ENCODE measurements around the gene HSD17B8. TPM values are rescaled to one million over a fixed set of nuclear protein-coding genes. Genes with fewer than 3 reads are reported as not detected.

The HSD17B8 gene
- polyA plus RNA-seq, 1 of the 3 experiments (the other 2 are of a cell fraction) = 37.5 TPM

DNA sequence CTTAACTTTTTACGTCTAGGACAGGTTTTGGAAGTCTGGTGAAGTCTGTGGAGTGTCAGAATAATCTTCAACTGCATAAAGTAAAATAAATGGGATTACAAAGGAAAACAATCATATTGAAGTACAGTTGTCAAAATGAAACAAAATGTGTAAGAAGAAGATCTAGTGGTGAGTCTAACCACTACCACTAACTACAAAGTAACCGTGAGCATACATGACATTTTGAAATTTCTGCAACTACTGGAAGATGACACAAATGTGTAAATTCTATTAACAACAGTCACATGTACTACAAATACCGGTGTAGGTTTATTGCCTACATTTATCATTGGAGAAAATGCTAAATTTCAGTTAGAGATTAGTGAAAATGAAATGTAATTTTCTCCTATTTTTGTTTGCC lies 37.5 kb downstream of the HSD17B8 start:
- no peak overlapping the region for H3K4me2 ChIP-seq
- H3F3A ChIP-seq (replicated peaks; ENCODE audit: insufficient read depth) = no peaks in the 10 kb centered on the region
- peaks cover 35% of the 10 kb centered on the region for H3K27me3 ChIP-seq (ENCODE audit: insufficient read depth)
- 0 out of 2 replicates have a peak overlapping the region, but pooled peaks have one; percentile 22 for H2AFZ ChIP-seq (ENCODE audit: low read depth)
- CTCF ChIA-PET = interaction anchor here (1.2 kb wide), 1 partner anchor 30 kb away, joined by 3 read pairs; no protein-coding TSS in a partner anchor
- no peaks in the 10 kb centered on the region for H3K4me1 ChIP-seq (ENCODE audit: control insufficient read depth in 1 of 2, insufficient read depth in 2 of 2, low read depth in 1 of 2, low read length in 1 of 2)
- no peaks in the 10 kb centered on the region for H3K79me2 ChIP-seq (ENCODE audit: insufficient read depth)
- no peak for DNase-seq
- H4K20me1 ChIP-seq (ENCODE audit: insufficient read depth) = no peaks in the 10 kb centered on the region
- H3K4me3 ChIP-seq (ENCODE audit: low read depth in 2 of 2, low read length in 1 of 2) = no peak overlapping the region
- WGBS (ENCODE audit: low lambda C conversion rate) = 9% methylated on average over 3 of the region's 3 CpGs
- H3K36me3 ChIP-seq (replicated peaks in 1 of 2; ENCODE audit: control insufficient read depth in 1 of 2, insufficient read depth in 2 of 2, low read length in 1 of 2) = no peaks in the 10 kb centered on the region
- POLR2A ChIA-PET = no interaction called here
- H3K9me2 ChIP-seq = no peaks in the 10 kb centered on the region
- H3K9ac ChIP-seq = no peak overlapping the region
- no peak overlapping the region for H3K27ac ChIP-seq (ENCODE audit: low read depth in 2 of 2, low read length in 1 of 2)
- TF ChIP-seq EZH2phosphoT487 (IDR thresholded peaks at IDR 0.05; ENCODE audit: borderline replicate concordance, low read depth) (no peak), FOXJ3 (CRISPR knock-in tag; IDR thresholded peaks at IDR 0.05) (no peak), JUND (IDR thresholded peaks at IDR 0.05) (no peak), RAD21 (IDR thresholded peaks at IDR 0.05; ENCODE audit: low read length) (no peak), MEF2A (IDR thresholded peaks at IDR 0.05; ENCODE audit: borderline replicate concordance, low read depth) (no peak), ELF1 (IDR thresholded peaks at IDR 0.05) (no peak), NFIC (IDR thresholded peaks at IDR 0.05; ENCODE audit: borderline replicate concordance) (no peak), GATA2 (CRISPR knock-in tag; IDR thresholded peaks at IDR 0.05) (no peak), RXRA (IDR thresholded peaks at IDR 0.05; ENCODE audit: borderline replicate concordance, low read depth) (no peak), FOSL2 (IDR thresholded peaks at IDR 0.05; ENCODE audit: borderline replicate concordance, low read depth) (no peak), RCOR1 (IDR thresholded peaks at IDR 0.05; ENCODE audit: low read length) (no peak), EP300 (IDR thresholded peaks at IDR 0.05; ENCODE audit: borderline replicate concordance in 1 of 2, low read depth in 1 of 2, low read length in 1 of 2) (no peak), YY1 (IDR thresholded peaks at IDR 0.05; ENCODE audit: low read depth) (no peak), MXI1 (IDR thresholded peaks at IDR 0.05; ENCODE audit: low read depth, low read length) (no peak)
- TF ChIP-seq, protein P1, sequence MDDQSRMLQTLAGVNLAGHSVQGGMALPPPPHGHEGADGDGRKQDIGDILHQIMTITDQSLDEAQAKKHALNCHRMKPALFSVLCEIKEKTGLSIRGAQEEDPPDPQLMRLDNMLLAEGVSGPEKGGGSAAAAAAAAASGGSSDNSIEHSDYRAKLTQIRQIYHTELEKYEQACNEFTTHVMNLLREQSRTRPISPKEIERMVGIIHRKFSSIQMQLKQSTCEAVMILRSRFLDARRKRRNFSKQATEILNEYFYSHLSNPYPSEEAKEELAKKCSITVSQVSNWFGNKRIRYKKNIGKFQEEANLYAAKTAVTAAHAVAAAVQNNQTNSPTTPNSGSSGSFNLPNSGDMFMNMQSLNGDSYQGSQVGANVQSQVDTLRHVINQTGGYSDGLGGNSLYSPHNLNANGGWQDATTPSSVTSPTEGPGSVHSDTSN (IDR thresholded peaks at IDR 0.05) = no peak
- TF ChIP-seq, protein P2, sequence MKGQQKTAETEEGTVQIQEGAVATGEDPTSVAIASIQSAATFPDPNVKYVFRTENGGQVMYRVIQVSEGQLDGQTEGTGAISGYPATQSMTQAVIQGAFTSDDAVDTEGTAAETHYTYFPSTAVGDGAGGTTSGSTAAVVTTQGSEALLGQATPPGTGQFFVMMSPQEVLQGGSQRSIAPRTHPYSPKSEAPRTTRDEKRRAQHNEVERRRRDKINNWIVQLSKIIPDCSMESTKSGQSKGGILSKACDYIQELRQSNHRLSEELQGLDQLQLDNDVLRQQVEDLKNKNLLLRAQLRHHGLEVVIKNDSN (IDR thresholded peaks at IDR 0.05; ENCODE audit: borderline replicate concordance, low read depth) = no peak
- TF ChIP-seq, protein P3, sequence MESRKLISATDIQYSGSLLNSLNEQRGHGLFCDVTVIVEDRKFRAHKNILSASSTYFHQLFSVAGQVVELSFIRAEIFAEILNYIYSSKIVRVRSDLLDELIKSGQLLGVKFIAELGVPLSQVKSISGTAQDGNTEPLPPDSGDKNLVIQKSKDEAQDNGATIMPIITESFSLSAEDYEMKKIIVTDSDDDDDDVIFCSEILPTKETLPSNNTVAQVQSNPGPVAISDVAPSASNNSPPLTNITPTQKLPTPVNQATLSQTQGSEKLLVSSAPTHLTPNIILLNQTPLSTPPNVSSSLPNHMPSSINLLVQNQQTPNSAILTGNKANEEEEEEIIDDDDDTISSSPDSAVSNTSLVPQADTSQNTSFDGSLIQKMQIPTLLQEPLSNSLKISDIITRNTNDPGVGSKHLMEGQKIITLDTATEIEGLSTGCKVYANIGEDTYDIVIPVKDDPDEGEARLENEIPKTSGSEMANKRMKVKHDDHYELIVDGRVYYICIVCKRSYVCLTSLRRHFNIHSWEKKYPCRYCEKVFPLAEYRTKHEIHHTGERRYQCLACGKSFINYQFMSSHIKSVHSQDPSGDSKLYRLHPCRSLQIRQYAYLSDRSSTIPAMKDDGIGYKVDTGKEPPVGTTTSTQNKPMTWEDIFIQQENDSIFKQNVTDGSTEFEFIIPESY (IDR thresholded peaks at IDR 0.05; ENCODE audit: borderline replicate concordance, low read depth) = no peak
- TF ChIP-seq, protein P4, sequence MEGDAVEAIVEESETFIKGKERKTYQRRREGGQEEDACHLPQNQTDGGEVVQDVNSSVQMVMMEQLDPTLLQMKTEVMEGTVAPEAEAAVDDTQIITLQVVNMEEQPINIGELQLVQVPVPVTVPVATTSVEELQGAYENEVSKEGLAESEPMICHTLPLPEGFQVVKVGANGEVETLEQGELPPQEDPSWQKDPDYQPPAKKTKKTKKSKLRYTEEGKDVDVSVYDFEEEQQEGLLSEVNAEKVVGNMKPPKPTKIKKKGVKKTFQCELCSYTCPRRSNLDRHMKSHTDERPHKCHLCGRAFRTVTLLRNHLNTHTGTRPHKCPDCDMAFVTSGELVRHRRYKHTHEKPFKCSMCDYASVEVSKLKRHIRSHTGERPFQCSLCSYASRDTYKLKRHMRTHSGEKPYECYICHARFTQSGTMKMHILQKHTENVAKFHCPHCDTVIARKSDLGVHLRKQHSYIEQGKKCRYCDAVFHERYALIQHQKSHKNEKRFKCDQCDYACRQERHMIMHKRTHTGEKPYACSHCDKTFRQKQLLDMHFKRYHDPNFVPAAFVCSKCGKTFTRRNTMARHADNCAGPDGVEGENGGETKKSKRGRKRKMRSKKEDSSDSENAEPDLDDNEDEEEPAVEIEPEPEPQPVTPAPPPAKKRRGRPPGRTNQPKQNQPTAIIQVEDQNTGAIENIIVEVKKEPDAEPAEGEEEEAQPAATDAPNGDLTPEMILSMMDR (IDR thresholded peaks at IDR 0.05) = no peak
- TF ChIP-seq, protein P5, sequence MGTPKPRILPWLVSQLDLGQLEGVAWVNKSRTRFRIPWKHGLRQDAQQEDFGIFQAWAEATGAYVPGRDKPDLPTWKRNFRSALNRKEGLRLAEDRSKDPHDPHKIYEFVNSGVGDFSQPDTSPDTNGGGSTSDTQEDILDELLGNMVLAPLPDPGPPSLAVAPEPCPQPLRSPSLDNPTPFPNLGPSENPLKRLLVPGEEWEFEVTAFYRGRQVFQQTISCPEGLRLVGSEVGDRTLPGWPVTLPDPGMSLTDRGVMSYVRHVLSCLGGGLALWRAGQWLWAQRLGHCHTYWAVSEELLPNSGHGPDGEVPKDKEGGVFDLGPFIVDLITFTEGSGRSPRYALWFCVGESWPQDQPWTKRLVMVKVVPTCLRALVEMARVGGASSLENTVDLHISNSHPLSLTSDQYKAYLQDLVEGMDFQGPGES (IDR thresholded peaks at IDR 0.05; ENCODE audit: low read depth, low read length) = no peak
- TF ChIP-seq, protein P6, sequence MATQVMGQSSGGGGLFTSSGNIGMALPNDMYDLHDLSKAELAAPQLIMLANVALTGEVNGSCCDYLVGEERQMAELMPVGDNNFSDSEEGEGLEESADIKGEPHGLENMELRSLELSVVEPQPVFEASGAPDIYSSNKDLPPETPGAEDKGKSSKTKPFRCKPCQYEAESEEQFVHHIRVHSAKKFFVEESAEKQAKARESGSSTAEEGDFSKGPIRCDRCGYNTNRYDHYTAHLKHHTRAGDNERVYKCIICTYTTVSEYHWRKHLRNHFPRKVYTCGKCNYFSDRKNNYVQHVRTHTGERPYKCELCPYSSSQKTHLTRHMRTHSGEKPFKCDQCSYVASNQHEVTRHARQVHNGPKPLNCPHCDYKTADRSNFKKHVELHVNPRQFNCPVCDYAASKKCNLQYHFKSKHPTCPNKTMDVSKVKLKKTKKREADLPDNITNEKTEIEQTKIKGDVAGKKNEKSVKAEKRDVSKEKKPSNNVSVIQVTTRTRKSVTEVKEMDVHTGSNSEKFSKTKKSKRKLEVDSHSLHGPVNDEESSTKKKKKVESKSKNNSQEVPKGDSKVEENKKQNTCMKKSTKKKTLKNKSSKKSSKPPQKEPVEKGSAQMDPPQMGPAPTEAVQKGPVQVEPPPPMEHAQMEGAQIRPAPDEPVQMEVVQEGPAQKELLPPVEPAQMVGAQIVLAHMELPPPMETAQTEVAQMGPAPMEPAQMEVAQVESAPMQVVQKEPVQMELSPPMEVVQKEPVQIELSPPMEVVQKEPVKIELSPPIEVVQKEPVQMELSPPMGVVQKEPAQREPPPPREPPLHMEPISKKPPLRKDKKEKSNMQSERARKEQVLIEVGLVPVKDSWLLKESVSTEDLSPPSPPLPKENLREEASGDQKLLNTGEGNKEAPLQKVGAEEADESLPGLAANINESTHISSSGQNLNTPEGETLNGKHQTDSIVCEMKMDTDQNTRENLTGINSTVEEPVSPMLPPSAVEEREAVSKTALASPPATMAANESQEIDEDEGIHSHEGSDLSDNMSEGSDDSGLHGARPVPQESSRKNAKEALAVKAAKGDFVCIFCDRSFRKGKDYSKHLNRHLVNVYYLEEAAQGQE (IDR thresholded peaks at IDR 0.05; ENCODE audit: low read depth, low read length) = no peak
- H3K9me3 ChIP-seq = no peaks in the 10 kb centered on the region

Data from SK-N-SH (cell line).